Fibroblast of skin of scalp (primary cell): ENCODE data around the gene PLEKHN1.
"Not testable (repeated sequence)": the region's sequence is repeated elsewhere in the genome, so short reads cannot be mapped to it uniquely, and the experiment has no call there.

ENCODE experiments used
- DNase-seq: peaks from one replicate; pipeline ENCODE4 v3.0.0-alpha.2; 2013

Gene PLEKHN1

DNA sequence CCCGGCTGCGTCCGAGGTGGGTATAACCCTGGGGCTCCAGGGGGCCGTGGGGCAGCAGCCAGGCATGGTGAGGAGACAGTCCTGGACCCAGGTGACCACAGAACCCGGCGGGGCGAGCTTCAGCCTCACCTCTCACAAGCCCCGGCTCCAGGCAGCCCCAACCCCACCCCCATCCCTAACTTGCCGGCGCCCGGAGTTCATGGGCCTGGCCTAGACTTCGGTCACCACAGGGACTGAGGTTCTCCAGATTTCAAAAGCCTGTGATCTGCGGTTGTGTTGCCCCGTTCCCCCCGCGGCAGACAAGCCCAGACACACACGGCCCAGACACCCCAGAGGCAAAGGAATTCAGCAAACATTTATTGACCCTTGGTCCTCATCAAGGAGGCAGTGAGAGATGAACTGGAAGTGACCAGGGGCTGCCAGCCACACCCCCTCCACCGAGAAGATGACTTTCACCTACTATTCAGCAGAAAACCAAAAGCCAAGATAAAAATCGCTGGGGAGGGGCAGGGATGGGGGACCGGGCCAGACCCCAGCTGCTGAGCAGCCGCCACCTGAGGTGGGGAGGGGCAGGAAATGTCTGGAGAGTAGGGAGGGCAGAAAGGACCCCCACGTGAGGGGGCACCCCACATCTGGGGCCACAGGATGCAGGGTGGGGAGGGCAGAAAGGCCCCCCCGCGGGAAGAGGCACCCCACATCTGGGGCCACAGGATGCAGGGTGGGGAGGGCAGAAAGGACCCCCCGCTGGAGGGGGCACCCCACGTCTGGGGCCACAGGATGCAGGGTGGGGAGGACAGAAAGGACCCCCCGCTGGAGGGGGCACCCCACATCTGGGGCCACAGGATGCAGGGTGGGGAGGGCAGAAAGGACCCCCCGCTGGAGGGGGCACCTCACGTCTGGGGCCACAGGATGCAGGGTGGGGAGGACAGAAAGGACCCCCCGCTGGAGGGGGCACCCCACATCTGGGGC is 29.7 kb downstream of the PLEKHN1 start:
- DNase-seq = peak; percentile 14

DNA sequence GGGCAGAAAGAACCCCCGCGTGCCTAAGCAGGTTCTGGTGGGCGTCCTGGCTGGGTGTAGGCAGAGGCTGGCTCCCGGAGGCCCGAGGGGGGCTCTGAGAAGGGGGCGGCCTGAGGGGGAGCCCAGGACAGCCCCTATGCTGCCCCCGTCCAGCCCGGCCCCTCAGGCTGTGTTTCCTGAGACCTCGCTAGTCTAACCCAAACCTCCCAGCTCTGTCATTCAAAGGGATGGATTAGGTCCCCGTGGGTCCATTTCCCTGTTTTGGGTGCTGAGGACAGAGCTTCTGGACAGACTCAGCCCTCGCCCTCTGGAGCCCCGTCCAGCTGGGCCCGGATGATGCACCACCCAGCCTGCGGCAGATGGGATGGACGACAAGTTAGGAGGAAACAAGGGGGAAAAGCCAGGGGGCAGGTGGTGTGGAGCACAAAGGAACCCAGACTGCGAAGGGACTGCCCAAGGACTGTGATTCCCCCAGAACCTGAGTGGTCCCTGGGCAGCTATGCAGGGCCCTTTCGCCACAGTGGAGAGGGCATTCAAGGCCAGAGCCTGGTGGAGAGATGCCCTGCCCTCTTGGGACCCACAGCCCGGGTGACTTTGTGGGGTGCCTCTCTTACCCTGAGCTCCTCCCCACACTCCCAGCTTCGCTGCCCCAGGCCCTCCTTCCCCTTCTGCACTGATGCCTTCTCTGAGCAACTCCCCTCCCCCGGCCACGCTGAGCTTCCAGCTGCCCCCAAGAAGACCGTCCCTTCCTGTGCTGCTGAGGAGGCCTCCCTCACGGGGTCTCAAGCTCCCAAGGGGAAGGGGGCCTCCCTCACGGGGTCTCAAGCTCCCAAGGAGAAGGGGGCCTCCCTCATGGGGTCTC is 30.8 kb downstream of the PLEKHN1 start:
- DNase-seq = no peak

DNA sequence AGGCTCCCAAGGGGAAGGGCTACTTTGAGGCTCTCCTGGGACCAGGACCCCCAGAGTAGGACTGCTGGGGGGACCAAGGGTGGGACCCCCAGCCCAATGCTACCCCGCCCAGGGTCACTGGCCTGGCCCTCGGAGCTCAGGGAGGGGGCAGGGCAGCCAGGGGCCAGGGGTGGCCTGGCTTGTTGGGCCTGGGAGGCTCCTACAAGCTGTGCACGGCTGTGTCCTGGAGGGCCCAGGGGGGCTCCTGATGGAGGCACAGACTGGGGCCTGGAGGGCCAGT is 31.4 kb downstream of the PLEKHN1 start:
- DNase-seq = no peak

DNA sequence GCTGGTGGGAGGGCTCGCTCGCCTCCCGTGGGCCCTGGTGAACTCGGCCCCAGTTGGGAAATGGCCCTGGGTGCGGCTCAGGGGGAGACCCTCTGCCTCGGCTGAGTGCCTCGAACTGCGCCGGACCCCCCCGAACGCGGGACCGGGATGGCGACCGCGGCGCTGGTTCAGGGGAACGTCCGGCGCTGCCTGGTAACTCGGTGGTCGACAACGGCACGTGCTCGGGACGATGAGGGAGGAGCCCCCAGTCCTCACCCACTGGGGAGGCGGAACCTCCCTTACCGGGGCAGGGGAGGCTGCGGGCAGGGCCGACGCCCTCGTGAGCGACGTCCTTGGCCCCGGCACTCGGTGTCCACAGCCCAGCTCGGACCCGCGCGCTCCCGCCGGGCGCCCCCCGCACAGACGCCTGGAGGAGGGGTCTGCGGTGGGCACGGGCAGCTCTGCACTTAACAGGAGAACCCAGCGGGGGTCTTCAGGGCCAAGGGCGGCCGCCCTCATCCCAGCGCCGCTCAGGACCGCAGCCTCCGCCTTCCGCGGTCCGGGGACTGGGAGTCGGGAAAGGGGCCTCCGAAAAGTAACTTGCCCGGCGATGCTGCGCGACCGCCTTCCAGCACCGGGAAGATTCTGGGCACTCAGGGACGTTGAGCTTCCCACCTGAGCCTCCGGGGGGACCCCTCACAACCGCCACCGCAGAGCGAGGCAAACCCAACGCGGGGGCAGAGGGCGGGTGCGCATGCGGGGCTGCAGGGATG is 31.9 kb downstream of the PLEKHN1 start:
- DNase-seq = no peak

DNA sequence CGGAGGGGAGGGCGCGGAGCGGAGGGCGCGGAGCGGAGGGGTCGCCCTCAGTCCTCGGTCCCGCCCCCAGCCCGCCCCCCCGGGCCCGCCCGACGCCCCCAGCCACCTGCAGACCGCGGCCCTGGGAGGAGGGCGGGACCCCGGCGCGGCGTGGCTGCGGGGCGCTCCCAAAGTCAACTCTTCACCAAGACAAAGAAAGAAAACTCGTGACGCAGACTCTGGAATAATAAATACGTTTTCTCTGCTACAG is 32.4 kb downstream of the PLEKHN1 start:
- DNase-seq = no peak

DNA sequence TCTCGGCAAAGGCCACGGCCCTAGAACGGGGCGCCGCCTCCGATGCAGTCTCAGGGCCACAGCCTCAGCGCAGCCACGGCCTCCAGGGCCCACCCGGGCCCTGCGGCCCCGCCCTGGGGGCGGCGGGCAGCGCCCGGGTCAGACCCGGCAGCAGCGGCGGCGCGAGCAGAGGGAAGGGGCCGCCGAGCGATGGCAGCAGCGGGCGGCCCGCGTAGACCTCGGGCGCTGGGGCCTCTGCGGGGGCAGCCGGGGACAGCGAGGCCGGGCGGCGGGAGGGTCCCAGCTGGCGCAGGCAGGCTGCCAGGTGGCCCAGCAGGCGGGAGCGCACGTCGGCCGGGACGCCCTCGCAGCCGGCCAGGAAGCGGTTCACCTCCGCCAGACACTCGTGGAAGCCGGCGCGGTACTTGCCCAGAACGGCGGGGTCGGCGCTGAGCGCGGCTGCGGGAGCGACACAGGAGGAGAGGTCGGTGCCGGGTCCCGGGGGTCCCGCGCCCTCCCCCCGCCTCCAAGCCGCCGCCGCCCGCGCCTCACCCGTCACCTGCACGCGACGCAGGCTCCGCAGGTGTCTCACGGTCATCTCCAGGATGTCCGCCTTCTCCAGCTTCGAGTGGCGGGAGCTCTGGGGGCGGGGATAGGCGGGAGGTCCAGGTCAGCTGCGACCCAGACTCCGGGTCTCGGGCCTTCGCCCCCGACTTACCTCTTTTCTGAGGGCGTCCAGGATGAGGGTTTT is 32.9 kb downstream of the PLEKHN1 start:
- DNase-seq = peak; percentile 34

DNA sequence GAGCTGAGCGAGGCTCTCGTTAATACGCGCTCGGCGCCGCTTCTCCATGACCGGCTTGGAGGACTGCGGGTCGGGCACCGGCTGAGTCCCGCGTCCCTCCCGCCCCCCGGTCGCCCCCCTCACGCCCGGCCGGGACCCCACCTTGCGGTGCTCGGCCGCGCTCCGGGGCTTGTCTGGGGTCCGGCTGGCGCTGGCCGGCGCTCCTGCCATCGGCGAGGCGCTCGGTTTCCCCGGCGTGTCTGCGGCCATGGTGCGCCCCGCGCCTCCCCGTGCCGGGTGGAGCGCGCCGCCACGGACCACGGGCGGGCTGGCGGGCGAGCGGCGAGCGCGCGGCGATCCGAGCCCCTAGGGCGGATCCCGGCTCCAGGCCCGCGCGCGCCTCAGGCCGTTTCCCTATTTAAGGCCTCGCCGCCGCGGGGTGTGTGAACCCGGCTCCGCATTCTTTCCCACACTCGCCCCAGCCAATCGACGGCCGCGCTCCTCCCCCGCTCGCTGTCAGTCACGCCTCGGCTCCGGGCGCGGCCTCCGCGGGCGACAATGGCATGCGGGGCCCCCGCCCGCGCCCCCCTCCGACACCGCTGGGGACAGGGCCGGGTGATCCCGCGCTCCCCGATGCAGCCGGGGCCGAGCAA is 33.6 kb downstream of the PLEKHN1 start, which contains the start of gene HES4:
Gene HES4, minus strand, starts transcription at position 373 of the 632 bp plus-strand sequence. Its CDS starts 124 bp downstream, at position 249.
- peak; percentile 97 for DNase-seq

DNA sequence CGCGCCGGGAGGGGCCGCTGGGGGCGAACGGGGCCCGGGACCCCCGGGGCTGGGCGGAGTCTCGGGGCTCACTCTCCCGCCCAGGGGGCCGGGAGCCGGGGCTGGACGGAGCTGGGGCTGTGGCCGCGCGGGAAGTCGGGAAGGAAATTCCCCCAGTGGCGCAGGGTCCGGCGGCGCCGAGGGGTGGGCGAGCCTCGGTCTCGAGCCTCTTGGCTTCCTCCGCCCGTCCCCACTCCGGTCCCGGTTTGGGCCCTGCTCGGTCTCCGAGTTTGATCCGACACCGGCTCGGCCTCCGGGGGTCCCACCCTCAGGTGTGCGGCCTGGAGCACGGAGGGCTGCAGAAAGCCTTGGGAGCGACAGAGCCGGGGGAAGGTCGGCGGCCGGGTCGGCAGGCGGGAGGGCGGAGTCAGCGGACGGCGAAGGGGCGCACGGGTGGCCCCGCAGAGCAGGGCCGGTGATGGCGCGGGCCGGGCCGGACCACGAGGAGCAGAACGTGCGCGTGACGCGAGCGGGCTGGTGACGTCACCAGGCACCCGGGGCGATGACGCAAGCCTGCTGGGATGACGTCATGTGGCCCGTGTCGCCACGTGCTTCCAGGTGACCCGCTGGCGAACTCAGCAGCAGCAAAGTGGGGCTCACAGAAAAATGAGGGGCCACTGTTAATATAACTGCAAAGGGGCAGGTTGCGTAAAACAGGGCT is 34.2 kb downstream of the PLEKHN1 start:
- peak; percentile 86 for DNase-seq

DNA sequence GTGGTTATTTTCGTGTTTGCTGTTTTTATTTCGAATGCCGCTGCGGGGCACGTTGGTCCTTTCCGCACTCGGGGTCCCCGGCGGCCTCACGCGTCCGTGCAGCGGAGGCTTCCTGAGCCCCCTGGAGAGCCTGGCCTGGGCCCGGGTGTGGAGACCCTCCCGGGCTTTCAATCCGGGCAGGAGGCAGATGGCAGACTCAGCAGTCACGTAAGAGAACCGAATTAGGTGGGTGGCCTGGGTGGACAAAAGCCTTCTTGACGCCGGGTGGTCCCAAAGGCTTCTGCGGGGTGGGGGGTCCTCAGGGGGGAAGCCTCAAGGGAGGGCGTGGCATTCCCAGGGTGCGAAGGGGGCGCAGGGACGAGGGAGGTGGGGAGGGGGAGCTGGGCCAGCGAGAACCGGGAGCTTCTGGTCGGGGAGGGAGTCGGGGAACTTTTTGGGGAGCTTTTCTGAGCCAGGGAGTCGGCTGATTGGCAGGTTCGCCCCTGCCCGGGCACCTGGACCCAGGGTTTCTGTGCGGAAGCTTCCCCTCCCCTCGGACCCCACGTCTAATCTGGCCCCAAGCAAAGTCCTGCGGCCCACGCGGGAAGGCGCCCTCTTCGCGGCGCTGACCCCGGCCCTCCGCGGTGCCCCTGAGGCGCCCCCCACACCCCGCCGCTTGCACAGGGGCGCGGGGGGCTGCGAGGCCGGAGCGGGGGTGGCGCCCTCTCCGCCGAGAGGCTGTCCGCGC is 34.9 kb downstream of the PLEKHN1 start:
- no peak for DNase-seq

DNA sequence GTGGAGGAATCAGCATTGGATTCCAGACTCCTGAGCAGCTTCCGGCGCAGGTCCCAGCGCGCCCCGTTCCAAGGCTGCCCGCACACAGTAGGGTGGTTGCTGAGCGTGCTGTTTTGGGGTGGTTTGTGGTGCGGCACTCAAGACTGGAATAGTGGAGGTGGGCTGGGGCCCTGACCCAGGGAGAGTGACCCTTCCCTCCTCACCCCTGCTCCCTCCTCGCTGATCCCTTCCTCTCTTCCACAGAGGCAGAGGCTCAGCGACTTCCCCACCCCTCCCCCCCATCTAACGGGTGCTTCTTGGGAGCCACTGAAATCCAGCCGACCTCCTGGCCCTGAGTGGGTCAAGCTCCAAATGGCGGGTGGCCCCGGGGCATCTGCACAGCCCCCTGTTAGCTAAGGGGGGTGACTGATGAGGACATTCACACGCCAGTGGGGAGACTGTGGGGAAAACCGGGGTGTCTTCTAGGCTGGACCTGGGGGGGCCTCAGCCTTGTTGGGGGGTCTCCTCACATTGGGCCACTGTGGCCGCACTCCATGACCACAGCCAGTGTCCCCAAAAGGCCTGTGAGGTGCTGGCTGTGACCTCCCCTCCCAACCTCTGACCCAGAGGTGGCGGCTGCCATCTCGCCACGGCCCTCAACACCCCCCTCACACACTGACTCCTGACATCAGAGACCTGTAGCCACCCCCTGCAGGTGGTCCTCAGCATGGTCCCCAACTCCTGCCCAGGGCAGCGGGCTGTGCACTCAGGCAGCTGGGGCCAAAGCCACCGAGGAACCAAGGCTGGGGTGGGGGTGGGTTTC is 37.5 kb downstream of the PLEKHN1 start:
- DNase-seq = no peak

DNA sequence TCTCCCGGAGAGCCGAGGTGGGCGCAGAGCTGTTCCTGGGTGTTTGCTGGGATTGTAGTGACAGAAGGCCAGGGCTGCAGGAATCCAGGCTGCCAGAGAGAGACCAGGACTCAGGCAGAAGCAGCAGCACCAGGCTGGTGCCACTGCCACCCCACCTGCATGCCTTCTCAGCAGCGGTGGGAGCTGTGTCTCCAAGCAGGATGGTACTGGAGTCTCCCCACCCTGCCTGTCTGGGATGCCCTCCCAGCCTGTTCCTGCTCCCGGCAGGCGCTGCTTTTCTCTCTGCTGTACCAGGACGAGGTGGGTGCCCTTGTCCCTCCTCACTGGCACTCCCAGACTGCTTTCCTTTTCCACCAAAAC is 38.1 kb downstream of the PLEKHN1 start:
- no peak for DNase-seq

DNA sequence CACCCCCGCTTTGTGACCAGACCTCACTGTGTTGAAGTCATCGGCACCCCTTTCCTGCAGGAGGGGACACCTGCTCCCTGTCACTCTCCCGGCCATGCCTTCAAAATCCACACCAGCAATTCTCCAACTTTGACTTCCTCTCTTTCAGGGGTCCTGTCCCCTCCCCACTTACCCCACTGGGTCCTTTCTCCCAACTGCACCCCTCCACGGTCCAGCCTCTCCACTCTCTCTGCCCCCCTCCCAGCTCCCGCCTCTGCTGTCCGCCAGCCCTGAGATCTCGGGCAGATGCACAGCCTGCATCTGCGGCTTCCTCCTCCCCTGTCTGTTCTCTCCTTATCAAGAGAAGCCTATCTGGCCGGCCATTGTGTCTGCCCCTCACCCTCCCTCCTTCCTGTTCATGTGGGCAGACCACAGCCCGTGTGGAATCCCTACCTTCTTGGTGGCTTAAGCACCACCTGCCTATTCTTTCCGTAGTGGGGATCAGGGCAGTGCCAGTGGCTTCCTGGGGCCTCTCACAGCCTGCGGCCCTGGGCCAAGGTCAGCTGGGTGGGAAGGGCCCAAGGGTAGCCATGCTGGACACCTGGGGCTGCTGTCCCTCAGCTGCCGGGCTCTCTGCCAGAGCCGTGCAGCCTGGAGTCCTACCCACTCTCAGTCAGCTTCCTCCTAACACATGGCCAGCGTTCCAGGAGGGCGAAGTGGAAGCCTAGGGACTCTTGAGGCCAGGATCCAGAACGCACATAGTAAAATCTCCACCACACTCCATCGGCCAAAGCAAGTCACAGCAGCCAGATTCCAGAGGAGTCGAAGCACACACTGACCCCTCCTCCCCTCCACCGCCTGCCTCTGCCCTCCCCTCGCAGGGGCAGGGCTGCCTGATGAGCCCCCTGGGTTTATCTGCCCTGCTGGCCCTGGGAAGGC is 38.8 kb downstream of the PLEKHN1 start:
- DNase-seq = peak; percentile 67

DNA sequence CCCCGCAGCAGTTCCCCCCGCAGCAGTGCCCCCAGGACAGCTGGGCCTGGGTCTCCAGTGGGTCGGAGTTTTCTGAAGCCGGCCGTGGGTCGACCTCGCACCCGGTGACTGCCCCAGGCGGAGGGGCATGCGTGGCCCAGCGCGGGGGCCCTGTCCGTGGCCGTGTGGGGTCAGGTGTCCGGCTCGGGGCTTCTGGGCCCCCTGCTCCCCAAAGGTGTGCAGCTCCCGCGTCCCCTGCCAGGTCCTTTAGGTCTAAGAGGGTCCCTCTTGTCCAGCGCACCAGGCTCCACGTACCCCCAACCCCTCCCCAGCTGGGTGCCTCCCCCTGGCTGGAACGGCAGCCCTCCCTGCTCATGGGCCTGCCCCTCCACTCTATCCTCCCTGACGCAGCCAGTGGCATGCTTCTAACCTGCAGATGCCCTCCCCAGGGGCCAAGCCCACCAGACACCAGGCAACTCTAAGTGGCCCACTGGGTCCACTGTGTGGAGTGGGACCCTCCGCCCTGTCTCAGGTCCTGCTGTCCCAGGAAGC is 39.6 kb downstream of the PLEKHN1 start:
- no peak for DNase-seq

DNA sequence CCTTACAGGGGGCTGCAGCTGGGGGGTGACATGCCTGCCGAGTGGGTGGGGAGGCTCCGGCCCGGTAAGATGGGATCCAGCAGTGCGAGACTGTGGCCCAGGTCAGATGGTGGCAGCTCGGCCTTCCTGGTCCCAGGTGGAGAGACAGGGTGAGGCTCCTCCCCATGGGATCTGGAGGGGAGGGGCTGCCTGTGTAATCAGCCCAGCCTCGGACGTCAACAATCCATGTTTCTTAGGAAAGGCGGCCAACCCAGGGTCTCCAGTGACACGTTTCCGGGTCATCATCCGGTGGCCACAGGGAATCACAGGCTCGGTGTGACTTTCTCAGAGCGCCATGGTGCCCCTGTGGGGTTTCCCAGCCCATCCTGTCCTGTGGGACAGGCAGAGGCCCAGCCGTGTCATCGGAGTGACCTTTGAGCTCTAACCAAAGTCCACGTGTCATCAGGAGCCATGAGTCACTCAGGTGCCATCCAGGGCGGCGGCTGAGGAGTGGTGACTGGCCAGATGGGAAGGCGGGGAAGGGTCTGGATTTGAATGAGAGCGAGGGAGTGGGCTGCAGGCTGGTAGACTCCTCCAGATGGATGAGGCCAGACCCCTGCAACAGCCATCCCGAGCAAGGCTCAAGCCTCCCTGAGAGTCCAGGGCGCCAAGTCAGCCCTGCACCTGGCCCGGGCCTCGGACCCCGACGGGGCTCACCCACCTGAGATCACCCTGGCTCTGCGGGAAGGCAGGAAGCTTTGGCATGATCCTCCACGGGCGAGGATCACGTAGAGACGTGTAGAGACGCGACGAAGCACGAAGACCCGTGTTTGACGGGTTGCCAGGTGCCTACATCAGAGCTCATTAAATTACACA is 40.2 kb downstream of the PLEKHN1 start:
- DNase-seq = no peak

DNA sequence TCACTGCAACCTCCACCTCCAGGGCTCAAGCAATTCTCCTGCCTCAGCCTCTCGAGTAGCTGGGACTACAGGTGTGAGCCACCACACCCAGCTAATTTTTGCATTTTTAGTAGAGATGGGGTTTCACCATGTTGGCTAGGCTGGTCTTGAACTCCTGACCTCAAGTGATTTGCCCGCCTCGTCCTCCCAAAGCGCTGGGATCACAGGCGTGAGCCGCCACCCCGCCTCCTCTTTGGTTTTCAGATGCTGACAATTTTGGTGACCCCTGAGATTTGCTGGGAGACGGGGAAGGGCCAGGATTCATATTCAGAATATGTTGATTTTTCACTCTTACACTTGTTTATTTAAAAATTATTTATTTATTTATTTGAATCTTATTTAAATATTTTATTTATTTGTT is 43.8 kb downstream of the PLEKHN1 start:
- not testable (repeated sequence) for DNase-seq

DNA sequence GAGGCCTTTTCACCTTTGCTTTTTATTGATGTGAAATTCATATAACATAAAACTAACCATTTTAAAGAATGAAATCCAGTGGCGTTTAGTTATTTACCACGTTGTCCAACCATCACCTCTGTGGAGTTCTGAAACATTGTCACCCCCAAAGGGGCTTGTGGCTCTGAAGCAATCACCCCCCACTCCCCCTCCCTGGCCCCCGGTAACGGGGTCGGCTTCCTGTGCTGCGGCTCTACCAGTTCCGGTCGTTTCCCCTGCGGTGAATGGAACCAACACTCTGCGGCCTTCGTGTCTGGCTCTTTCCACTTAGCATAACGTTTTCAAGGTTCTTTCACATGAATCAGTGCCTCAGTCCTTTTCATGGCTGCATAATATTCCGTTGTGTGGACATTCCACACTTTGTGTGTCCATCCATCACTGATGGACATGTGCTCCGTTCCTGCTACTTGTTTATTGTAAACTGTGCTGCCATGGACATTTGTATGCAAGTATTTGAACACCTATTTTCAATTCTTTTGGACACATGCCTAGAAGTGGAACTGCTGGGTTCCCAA is 45.2 kb downstream of the PLEKHN1 start:
- no peak for DNase-seq

DNA sequence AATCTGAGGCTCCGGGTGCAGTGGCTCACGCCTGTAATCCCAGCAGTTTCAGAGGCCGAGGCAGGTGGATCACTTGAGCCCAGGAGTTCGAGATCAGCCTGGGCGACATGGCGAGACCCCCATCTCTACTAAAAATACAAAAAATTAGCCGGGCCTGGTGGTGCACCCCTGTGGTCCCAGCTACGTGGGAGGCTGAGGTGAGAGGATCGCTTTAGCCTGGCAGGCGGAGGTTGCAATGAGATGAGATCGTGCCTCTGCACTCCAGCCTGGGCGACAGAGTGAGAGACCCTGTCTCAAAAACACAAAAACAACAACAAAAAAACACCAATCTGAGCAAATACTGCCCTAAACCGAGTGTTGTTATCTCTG is 46.4 kb downstream of the PLEKHN1 start:
- not testable (repeated sequence) for DNase-seq
